K562 (cell line): ENCODE results near the gene RGMB. TPM values are rescaled to one million over a fixed set of nuclear protein-coding genes. Genes with fewer than 3 reads are reported as not detected.

Experiments used
- LEF1 ChIP-seq: fragments of 450-650 bp; IDR thresholded peaks from 2 replicates; pipeline ENCODE4 v1.6.1; 2016; ENCODE audit warnings: mild to moderate bottlenecking
- RAD21 ChIP-seq, 2 experiments: fragments of 250-450 bp in 1 of 2; fragments of 450-650 bp in 1 of 2; sonication (Bioruptor Pico) in 1 of 2; formaldehyde crosslinking in 1 of 2; IDR thresholded peaks in 1 of 2; conservative IDR thresholded peaks in 1 of 2; 2 replicates each; pipeline versions ENCODE4 v1.4.0 to v1.8.0; 2020 to 2022; ENCODE audit warnings: mild to moderate bottlenecking in 2 of 2, moderate library complexity in 1 of 2
- RBM22 ChIP-seq: fragments of 200-400 bp; formaldehyde crosslinking; IDR thresholded peaks from 2 replicates; pipeline ENCODE4 v1.6.1; 2018; ENCODE audit warnings: low read length, low read depth; ENCODE audit not compliant: poor library complexity, severe bottlenecking
- SNRNP70 ChIP-seq: fragments of 200-400 bp; formaldehyde crosslinking; optimal IDR thresholded peaks from 2 replicates; pipeline ENCODE3; 2017; ENCODE audit warnings: low read depth, low read length
- TOE1 ChIP-seq, 2 experiments: fragments of 450-650 bp in 1 of 2; sonication (generic) in 1 of 2; formaldehyde crosslinking in 1 of 2; IDR thresholded peaks; 2 replicates each; pipeline versions ENCODE4 v1.7.1 to v1.8.0; 2016 to 2022; ENCODE audit warnings: borderline replicate concordance in 2 of 2, mild to moderate bottlenecking in 2 of 2, antibody characterized with exemption in 1 of 2, inconsistent platforms in 1 of 2, low read depth in 1 of 2, missing genetic modification reagents in 1 of 2, moderate library complexity in 1 of 2
- polyA plus RNA-seq, 8 experiments: library from polyadenylated mRNA; depleted of rRNA in 4 of 8; stranded (reverse) in 5 of 8; unstranded in 3 of 8; fragments of >200 nt; fragmentation: Nextera tagmentation in 2 of 8; fragmentation: Illumina TruSeq in 1 of 8; extraction: Ambion mirVana in 2 of 8; extraction: Trizol in 1 of 8; gene quantifications; 2 replicates each; pipeline versions ENCODE4 v1.2.1 to v1.2.3, GENCODE V29; 2011 to 2014; ENCODE audit warnings: inconsistent platforms in 1 of 8, missing spikeins in 1 of 8
- total RNA-seq, 7 experiments: library from RNA; depleted of rRNA in 6 of 7; stranded (reverse); fragments of >200 nt in 6 of 7; fragmentation: Illumina TruSeq in 2 of 7; extraction: Trizol in 2 of 7; gene quantifications; 2 replicates each; pipeline versions ENCODE4 v1.2.1 to v1.2.3, GENCODE V29; 2011 to 2021; ENCODE audit warnings: low replicate concordance in 1 of 7
- TF ChIP-seq, protein P1 (sequence below): fragments of 450-650 bp; IDR thresholded peaks from 2 replicates; pipeline ENCODE4 v1.6.1; 2018; ENCODE audit not compliant: partially characterized antibody
- TF ChIP-seq, protein P2 (sequence below): fragments of 250-450 bp; sonication (Bioruptor Pico); IDR thresholded peaks from 2 replicates; pipeline ENCODE4 v1.8.0; 2022; ENCODE audit warnings: moderate library complexity, mild to moderate bottlenecking, inconsistent platforms

RGMB gene
- total and polyA plus RNA-seq, 9 of the 15 experiments (the other 6 are each of a cell fraction or from before 2014, with no cell fraction given) = 0.03 to 0.38 TPM; not detected in 7

GRCh38 chr5:98839469-98840383 is 66.3 kb downstream of the RGMB start (continued):
- TF ChIP-seq RAD21 (CRISPR knock-in tag; conservative IDR thresholded peaks at IDR 0.05 in 1 of 2, IDR thresholded peaks at IDR 0.05 in 1 of 2) (peak in 1 of 2 experiments; percentile 34; a peak in 2 of 4 replicates), LEF1 (no peak), SNRNP70 (no peak), TOE1 (IDR thresholded peaks at IDR 0.05; ENCODE audit: borderline replicate concordance) (no peak), TOE1 (CRISPR knock-in tag; IDR thresholded peaks at IDR 0.05; ENCODE audit: borderline replicate concordance, low read depth) (no peak), RBM22 (no peak)
- TF ChIP-seq, protein P1, sequence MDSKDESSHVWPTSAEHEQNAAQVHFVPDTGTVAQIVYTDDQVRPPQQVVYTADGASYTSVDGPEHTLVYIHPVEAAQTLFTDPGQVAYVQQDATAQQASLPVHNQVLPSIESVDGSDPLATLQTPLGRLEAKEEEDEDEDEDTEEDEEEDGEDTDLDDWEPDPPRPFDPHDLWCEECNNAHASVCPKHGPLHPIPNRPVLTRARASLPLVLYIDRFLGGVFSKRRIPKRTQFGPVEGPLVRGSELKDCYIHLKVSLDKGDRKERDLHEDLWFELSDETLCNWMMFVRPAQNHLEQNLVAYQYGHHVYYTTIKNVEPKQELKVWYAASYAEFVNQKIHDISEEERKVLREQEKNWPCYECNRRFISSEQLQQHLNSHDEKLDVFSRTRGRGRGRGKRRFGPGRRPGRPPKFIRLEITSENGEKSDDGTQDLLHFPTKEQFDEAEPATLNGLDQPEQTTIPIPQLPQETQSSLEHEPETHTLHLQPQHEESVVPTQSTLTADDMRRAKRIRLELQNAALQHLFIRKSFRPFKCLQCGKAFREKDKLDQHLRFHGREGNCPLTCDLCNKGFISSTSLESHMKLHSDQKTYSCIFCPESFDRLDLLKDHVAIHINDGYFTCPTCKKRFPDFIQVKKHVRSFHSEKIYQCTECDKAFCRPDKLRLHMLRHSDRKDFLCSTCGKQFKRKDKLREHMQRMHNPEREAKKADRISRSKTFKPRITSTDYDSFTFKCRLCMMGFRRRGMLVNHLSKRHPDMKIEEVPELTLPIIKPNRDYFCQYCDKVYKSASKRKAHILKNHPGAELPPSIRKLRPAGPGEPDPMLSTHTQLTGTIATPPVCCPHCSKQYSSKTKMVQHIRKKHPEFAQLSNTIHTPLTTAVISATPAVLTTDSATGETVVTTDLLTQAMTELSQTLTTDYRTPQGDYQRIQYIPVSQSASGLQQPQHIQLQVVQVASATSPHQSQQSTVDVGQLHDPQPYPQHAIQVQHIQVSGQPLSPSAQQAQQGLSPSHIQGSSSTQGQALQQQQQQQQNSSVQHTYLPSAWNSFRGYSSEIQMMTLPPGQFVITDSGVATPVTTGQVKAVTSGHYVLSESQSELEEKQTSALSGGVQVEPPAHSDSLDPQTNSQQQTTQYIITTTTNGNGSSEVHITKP = peak; percentile 77
- TF ChIP-seq, protein P2, sequence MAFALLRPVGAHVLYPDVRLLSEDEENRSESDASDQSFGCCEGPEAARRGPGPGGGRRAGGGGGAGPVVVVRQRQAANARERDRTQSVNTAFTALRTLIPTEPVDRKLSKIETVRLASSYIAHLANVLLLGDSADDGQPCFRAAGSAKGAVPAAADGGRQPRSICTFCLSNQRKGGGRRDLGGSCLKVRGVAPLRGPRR (CRISPR knock-in tag) = no peak
